CD4-positive, alpha-beta T cell treated with Interleukin-15 for 4 hours (primary cell): ENCODE results near the gene PRODH2.
"Not testable (repeated sequence)": the region's sequence is repeated elsewhere in the genome, so short reads cannot be mapped to it uniquely, and the experiment has no call there.

Source experiments
- DNase-seq: peaks from one replicate; pipeline ENCODE4 v3.0.0-alpha.2; 2020; ENCODE audit warnings: low spot score

The PRODH2 gene

GRCh38 chr19:35781650-35782049 is 31.0 kb downstream of the PRODH2 start:
- DNase-seq = no peak

GRCh38 chr19:35780717-35781116 is 31.9 kb downstream of the PRODH2 start:
- no peak for DNase-seq

GRCh38 chr19:35780058-35780457 is 32.6 kb downstream of the PRODH2 start:
- DNase-seq = no peak

GRCh38 chr19:35779033-35779432 is 33.6 kb downstream of the PRODH2 start:
- no peak for DNase-seq

GRCh38 chr19:35777961-35778360 is 34.7 kb downstream of the PRODH2 start:
- no peak for DNase-seq

GRCh38 chr19:35777086-35777841 is 35.4 kb downstream of the PRODH2 start:
- no peak for DNase-seq

- DNase-seq = no peak
These were observed 36.4 kb downstream of the PRODH2 start for GRCh38 chr19:35776102-35776788.

GRCh38 chr19:35775298-35776101 is 37.1 kb downstream of the PRODH2 start, which contains the start of gene ARHGAP33:
TSS of gene ARHGAP33 (plus strand) at chr19:35775564. CDS start at chr19:35775659, 95 bp downstream.
- peak; percentile 99 for DNase-seq

- no peak for DNase-seq
These were observed 37.7 kb downstream of the PRODH2 start for GRCh38 chr19:35775046-35775297.

GRCh38 chr19:35774274-35775045 is 38.2 kb downstream of the PRODH2 start:
- DNase-seq = no peak

- no peak for DNase-seq
These were observed 39.4 kb downstream of the PRODH2 start for GRCh38 chr19:35773020-35773806.

GRCh38 chr19:35772362-35772761 is 40.3 kb downstream of the PRODH2 start:
- DNase-seq = not testable (repeated sequence)

GRCh38 chr19:35768082-35768421 is 44.6 kb downstream of the PRODH2 start:
- DNase-seq = no peak

- no peak for DNase-seq
These were observed 45.2 kb downstream of the PRODH2 start for GRCh38 chr19:35767288-35768081.

GRCh38 chr19:35766571-35767104 is 46.0 kb downstream of the PRODH2 start:
- no peak for DNase-seq

GRCh38 chr19:35764432-35765315 is 48.0 kb downstream of the PRODH2 start:
- no peak for DNase-seq

- no peak for DNase-seq
These were observed 51.8 kb downstream of the PRODH2 start for GRCh38 chr19:35760711-35761349.

- DNase-seq = no peak
These were observed 52.9 kb downstream of the PRODH2 start for GRCh38 chr19:35759697-35760096.
